Activated CD4-positive, alpha-beta T cell treated with anti-CD3 and anti-CD28 coated beads for 4 hours (primary cell): ENCODE data around the gene GCHFR.

Source experiments
- DNase-seq, 2 donors: peaks; one replicate each; pipeline ENCODE4 v3.0.0-alpha.2; 2020

GCHFR gene

GRCh38 chr15:40815042-40815698 lies 51.3 kb downstream of the GCHFR start:
- DNase-seq: no peak
